Stimulated activated CD8-positive, alpha-beta memory T cell treated with anti-CD3 and anti-CD28 coated beads, Interleukin-15, amount 100 ng/mL, for 24 hours (primary cell): ENCODE data around the gene IFITM1.
"Not testable (repeated sequence)": the region's sequence is repeated elsewhere in the genome, so short reads cannot be mapped to it uniquely, and the experiment has no call there.

Source experiments
- DNase-seq: peaks from one replicate; pipeline ENCODE4 v3.0.0-alpha.2; 2020; ENCODE audit warnings: low read depth

Gene IFITM1

DNA sequence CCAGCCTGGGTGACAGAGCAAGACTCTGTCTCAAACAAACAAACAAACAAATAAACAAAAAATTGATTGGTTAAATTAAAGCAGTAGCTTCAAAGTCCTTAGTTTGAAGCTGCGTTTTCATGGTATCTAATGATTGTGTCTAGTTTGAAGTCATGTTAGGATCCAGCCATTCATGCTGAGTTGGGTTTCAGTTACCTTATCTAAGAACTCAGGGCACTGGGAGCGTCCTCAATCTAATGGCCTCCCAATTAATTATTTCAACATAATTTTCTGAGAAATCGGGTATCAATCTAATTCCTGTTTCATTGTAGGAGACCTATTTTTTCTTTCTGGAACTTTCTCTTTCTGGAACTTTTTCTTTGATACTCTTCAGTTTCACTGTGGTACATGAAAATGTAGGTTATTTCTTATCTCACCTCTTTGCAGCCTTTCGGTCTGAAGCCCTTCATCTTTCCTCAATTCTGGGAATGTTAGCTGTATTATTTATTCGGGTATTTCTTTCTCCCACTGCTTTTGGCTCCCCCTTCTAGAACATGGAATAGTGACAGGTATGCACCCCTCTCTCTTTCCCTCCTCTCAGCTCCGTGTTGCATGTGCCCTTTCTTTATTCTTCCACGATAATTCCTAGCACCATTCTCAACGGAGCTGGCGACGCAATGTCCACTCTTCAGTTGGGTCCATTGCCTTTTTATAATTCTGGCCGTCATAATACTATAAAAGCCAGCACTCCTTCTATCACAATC is 31.2 kb downstream of the IFITM1 start:
- no peak for DNase-seq

DNA sequence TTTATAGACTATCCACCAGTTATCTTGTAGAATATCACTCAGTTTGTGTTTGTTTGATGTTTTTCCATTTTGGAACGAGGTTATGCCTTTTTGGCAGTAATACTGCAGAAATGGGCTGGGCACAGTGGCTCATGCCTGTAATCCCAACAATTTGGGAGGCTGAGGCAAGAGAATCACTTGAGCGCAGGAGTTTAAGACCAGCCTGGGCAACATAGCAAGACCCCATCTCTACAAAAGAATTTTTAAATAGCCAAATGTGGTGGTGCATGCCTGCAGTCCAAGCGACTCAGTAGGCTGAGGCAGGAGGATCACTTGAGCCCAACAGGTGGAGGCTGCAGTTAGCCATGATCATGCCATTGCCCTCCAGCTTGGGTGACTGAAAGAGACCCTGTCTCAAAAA is 32.7 kb downstream of the IFITM1 start:
- DNase-seq: no peak

DNA sequence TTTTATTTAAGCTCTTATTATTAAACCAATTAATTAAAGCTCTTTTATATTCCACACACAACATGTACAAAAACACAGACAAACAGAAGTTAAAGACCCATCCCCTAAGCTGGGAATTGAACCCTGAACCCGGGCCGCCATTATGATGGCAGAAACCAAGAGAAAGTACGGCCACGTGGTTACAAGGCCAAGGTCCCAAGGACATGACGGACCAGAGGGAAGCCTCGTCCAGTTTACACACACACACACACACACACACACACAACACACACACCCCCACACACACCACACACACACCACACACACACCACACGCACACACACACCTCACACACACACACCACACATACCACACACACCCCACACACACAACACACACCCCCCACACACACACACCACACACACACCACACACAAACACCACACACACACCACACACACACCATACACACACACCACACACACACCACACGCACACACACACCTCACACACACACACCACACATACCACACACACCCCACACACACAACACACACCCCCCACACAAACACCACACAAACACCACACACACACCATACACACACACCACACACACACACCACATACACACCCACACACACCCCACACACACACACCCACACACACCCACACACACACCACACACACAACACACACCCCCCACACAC is 35.6 kb downstream of the IFITM1 start:
- not testable (repeated sequence) for DNase-seq

DNA sequence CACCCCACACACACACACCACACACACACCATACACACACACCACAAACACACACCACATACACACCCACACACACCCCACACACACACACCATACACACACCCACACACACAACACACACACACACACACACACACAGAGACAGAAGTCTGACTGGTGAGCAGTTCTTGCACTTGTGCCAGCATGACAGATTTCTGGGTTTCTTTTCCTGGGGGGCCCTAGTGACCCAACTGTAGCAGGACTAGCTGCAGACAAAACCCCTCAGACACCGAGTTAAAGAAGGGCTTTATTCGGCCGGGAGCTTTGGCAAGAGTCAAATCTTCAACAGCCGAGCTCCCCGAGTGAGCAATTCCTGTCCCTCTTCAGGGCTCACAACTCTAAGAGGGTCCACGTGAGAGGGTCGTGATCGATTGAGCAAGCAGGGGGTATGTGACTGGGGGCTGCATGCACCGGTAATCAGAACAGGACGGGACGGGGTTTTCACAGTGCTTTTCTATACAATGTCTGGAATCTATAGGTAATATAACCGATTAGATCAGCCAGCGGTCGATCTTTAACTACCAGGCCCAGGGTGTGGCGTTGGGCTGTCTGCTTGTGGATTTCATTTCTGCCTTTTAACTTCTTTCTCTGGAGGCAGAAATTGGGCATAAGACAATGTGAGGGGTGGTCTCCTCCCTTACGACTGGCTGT is 36.3 kb downstream of the IFITM1 start:
- not testable (repeated sequence) for DNase-seq

DNA sequence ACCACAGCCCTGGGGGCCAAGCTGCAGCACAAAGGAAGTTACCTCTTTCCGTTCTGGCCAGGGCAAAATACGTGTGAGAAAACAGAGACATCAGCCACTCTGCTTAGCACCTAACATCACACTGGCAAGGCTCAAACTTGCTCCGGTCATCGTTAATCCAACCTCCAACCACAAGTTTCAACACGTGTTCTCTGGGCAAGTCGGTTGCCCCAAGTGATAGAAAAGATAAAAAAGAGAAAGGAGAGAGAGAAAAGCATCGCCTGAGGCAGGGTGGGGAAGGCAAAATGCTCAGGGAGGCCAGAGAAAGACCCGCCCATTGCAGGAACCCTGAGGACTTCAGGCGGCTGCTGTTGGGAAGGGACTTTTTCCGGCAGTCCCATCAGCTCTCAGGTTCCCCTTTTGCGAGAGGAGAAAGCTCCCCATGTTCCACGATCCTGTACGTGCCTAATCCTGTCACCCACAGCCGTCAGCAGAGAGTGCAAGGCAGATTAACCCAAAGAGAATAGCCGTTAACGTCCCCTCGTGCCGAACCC is 36.9 kb downstream of the IFITM1 start:
- no peak for DNase-seq

DNA sequence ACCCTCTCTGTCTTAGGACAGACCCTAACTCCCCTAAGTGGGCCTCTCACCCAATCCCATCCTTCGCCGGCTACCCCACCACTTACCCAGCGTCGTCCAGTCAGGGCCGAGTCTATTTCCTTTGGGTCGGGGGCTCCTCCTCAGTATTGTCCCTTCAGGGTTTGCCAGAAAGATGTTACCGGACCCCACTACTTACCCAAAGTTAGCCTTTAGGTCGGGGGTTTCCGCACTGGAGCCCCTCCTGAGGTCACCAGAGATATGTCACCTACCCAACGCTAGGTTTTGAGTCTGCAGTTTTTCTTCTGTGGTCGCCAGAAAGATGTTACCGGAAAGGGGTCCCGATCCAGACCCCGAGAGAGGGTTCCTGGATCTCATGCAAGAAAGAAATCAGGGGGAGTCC is 37.6 kb downstream of the IFITM1 start:
- DNase-seq: no peak

DNA sequence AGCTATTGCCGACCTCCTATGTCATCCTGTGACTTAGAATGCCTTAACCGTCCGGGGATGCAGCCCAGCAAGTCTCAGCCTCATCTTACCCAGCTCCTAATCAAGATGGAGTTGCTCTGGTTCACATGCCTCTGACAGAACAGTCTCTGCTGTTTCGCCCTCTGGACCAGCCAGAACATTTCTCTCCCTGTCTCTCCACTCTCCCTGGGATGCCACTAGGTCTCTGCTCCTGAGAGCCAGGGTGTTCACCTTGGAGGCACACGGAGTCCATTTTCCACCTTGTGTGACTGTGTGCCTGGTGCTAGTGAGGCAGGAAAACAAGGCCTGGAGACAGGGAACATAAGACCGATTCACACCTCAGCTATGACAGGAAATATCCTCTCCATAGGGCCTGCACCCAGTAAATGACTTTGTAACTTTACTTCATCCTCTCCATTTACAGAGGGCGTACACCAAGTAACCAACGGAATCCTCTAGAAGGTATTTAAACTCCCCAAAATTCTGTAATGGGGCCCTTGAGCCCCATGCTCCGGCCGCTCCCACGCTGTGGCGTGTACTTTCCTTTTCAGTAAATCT is 38.7 kb downstream of the IFITM1 start:
- DNase-seq: no peak

DNA sequence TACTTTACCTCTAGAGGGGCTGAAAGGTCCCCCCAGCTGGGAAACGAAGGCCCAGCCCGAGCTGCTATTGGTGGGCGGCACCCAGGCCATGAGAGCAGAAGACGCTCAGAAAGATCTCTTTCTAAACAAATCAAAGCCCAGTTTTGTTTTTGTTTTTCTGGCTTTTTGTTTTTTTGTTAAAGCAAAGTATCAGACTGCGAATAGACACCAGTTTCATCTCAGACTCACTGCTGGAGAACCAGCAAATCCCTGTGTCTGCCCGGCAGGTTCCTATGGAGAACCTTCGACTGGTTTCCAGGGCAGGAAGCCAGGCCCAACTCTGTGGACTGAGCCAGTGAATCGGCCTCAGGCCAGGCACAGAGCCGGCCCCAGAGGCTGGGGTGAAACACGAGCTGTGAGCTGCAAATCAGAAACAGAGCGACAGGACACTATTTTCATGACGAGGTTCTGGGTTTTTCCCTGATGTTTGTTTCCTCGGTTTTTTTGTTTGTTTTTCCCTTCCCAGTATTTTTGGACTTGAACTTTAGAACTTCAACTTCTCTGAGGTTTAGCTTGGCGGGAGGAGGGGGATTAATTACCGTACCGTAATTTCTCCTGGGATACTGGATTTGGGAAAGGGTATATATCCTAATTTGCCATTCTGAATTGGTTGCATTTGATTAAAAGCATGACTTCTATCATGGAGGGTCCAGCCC is 39.5 kb downstream of the IFITM1 start:
- no peak for DNase-seq

DNA sequence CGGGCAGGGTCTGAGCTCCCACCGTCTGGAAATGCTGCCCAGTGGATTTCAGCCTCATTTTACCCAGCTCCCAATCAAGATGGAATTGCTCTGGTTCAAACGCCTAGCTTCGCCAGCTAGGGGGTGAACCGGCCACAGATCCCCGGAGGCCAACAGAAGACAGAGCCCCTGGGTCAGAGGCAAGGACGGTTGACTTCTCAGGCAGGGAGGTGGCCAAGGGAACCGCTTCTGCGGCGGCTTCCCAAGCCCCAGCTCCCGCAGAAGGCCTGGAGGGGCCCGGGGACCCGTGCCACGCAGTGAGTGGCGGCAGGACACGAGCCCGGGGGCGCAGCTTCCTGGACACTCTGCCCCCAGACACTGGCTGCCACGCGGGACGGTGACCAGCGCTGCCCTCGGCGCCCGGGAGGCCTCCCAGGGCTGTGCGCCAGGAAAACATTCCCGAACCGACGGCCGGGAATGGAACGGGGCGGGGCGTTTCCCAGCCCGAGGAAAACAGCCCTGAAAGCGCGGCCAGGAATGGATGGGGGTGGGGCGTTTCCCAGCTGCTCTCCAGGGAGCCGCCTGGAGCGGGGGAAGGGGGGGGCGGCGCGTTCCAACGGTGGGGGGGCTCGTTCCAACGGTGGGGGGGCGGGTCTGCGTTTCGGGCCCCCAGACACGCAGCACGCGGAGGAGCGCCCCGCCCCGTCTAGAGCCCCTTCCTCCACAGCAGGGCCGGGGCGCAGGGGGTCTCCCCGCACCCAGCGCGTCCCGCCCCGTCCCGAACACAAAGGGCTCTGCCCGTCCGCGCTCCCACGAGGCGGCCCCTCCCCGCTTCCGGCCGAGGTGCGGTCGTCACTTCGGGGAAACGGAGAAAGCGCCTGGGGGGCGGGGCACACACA is 42.0 kb downstream of the IFITM1 start:
- peak; percentile 66 for DNase-seq

DNA sequence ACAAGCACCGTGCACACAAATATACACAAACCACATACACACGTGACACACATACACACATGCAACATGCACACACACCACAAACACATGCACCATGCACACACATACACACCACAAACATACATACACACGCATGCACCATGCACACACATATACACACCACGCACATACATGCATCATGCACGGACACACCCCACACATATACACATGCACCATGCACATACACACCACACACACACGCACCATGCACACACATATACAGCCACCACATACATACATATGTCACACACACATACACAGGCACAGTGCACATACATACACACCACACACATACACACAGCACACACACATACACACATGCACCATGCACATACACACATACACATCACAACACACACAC is 42.8 kb downstream of the IFITM1 start:
- DNase-seq: no peak

DNA sequence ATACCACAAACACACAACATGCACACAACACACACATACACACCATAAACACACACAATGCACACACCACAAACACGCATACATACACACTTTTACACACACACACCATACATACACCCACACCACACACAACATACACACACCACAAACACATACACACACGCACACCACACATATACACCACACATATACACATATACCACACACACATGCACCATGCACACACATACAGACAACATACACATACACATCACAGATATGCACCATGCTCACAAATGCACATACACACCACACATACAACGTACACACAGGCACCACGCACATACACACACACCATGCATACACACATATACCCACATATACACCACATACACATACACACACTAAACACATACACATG is 43.7 kb downstream of the IFITM1 start:
- DNase-seq: no peak

DNA sequence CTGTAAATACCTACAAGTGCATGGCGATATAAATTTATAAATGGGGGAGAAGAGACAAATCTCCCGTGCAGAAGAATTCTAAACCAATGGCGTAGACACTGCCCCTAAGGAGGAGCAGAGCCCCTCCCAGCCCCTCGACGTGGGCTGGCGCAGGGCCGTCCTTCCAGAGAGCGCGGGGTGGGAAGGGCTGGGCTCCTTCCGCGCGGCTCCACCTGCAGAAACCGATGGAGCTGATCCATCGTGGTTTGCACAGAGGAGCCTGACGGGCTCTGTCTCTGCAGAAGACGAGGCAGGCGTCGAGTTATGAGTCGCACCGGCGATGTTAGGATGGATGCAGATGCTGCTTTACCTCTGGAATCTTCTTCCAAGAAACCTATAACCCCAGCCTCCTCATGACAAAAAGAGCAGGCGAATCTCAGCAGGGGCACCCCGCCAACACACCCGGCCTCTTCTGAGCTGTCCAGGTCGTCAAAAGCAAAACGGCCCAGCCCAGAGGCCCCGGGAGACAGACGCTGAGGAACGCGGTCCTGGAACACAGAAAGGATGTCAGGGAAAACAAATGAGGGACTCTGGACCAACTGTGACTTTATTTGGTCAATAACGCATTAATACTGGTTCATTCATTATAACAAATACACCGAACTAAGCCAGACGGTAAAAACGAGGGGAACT is 44.4 kb downstream of the IFITM1 start:
- no peak for DNase-seq

DNA sequence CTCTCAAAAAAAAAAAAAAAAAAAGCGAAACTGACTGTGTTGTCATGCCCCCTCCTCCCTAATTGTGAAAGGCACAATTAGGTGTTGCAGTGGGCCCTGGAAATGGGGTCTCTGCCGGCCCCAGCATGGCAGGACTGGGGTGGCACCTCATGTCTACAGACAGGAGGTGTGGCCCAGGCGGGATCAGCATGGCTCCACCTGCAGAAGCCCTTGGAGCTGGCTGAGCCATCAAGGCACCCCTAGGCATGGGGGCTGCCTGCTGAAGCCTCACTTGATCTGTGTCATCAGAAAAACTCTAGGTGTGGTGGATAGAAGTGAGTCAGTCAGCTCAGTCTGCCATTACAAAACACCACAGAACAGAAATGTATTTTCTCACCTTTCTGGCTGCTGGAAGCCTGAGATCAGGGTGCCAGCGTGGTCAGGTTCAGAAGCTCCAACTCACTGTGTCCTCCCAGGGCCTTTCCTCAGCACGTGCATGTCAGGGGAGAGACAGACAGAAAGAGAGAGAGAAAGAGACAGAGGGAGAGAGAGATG is 45.4 kb downstream of the IFITM1 start:
- no peak for DNase-seq

DNA sequence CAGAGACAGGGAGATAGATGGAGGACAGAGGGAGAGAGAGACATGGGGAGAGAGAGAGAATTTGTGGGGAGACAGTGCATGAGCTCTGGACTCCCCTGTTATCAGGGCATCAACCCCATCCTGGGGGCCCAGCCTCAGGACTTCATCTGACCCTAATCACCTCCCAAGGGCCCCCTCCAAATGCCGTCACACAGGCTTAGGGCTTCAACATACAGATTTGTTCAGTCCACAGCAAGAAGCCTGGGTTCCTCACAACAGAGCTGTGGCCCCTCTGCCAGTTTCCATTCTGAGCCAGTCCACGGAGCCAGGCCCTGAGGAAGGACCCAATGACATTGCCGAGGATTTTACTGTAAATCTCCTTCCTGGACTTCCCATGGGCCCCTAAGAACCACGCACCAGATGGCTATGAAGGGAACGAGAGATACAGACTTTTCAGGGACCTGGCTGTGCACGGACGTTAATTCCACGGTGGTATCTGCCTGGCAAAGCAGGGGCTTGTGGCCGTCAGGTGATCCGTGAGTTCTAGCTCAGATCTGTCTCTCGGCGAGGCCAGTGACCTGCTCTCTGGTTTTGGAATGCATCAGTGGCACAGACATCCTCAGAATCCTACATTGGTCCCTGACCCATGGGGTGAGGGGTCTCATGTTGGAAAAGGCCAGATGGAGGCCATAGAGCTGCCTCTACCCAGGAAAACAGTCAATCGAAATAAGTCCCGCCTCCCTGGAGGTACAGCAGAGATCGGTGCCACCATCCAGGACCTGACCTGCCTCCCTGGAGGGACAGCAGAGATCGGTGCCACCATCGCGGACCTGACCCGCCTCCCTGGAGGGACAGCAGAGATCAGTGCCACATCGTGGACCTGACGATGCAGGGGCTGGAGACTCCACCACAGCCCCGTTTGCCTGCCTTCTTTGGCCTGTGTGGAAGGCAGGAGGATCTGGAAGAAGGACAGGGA is 46.8 kb downstream of the IFITM1 start:
- DNase-seq: no peak

DNA sequence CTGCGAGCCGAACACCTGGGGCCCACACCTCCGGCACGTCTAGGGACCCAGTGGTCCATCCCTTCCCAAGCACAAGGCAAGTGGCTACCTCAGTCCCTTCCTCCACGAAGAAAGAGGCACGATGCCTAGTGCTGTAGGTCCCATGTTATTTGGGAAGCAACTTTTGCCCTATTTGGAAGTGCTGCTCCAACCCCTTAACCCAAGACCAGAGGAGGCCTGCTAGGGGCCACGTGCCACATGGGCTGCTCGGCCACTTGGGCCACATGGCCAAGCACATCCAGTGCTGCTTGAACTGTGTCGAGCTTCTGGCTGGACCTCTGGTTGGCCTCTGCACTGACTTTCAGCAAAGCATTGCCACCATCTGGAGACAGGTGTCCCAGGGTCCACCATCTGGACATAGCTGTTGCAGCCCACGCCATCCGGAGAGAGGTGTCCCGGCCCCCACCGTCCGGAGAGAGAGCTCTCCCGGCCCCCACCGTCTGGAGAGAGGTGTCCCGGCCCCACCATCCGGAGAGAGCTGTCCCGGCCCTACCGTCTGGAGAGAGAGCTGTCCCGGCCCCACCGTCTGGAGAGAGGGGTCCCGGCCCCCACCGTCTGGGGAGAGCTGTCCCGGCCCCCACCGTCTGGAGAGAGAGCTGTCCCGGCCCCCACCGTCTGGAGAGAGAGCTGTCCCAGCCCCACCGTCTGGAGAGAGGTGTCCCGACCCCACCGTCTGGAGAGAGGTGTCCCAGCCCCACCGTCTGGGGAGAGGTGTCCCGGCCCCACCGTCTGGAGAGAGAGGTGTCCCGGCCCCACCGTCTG is 49.0 kb downstream of the IFITM1 start:
- DNase-seq: no peak

DNA sequence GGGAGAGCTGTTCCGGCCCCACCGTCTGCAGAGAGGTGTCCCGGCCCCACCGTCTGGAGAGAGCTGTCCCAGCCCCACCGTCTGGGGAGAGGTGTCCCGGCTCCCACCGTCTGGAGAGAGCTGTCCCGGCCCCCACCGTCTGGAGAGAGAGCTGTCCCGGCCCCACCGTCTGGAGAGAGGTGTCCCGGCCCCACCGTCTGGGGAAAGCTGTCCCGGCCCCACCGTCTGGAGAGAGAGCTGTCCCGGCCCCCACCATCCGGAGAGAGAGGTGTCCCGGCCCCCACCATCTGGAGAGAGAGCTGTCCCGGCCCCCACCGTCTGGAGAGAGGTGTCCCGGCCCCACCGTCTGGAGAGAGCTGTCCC is 49.6 kb downstream of the IFITM1 start:
- not testable (repeated sequence) for DNase-seq

DNA sequence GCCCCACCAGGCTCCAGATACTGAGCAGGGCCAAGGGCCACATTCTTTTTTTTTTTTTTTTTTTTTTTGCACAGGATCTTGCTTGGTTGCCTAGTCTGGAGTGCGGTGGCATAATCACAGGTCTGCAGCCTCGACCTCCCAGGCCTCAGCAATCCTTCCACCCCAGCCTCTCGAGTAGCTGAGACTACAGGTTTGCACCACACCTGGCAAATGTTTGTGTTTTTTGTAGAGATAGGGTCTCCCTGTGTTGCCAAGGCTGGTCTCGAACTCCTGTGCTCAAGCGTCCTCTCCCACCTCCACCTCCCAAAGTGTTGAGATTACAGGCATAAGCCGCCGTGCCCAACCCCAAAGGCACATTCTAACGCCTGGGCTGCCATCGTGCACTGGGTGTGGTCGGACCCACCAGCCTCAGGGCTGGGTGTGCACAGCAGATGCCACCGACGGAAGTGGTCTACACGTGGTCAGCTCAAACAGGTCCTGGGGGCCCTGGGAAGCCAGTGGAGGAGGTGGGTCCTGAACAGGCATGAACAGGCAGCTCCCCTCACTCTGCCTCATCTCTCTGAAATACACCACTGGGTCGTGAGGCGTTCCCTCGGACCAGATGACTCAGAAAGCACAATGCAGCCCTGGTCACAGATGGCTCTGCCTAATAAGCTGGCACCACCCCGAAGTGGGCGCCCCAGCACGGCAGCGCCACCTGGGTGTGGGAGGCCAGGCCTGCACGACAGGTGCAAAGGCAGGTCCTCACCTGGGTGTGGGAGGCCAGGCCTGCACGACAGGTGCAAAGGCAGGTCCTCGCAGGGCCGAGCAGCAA is 50.3 kb downstream of the IFITM1 start:
- no peak for DNase-seq
